K562 (cell line): ENCODE data around the gene HELZ2. TPM values are rescaled to one million over a fixed set of nuclear protein-coding genes. Genes with fewer than 3 reads are reported as not detected.
A peak's percentile ranks its signal among the peaks of the same experiment; 100 is the strongest.

Experiments used
- BCLAF1 ChIP-seq, 2 experiments: fragments of 450-650 bp in 1 of 2; IDR thresholded peaks; 2 replicates each; pipeline ENCODE4 v1.6.1; 2011 to 2017; ENCODE audit warnings: low read depth in 2 of 2, antibody characterized with exemption in 1 of 2, borderline replicate concordance in 1 of 2, low read length in 1 of 2, mild to moderate bottlenecking in 1 of 2, mixed read lengths in 1 of 2; ENCODE audit not compliant: control insufficient read depth in 1 of 2
- EGR1 ChIP-seq: fragments of 450-650 bp; conservative IDR thresholded peaks from 2 replicates; pipeline ENCODE4 v1.6.1; 2017; ENCODE audit warnings: mild to moderate bottlenecking
- HBP1 ChIP-seq: fragments of 450-650 bp; formaldehyde crosslinking; IDR thresholded peaks from 2 replicates; pipeline ENCODE4 v1.4.0; 2022; ENCODE audit warnings: missing genetic modification characterization
- MAZ ChIP-seq, 2 experiments: fragments of 450-650 bp in 1 of 2; sonication (generic) in 1 of 2; formaldehyde crosslinking; IDR thresholded peaks in 1 of 2; conservative IDR thresholded peaks in 1 of 2; 2 replicates each; pipeline versions ENCODE4 v1.4.0 to v1.5.0; 2020; ENCODE audit warnings: mild to moderate bottlenecking in 1 of 2, missing genetic modification reagents in 1 of 2
- MNT ChIP-seq, 2 experiments: fragments of 450-650 bp; conservative IDR thresholded peaks; 2 replicates each; pipeline ENCODE4 v1.6.1; 2017; ENCODE audit warnings: mild to moderate bottlenecking in 2 of 2, moderate library complexity in 2 of 2
- NCOR1 ChIP-seq: fragments of 450-650 bp; IDR thresholded peaks from 2 replicates; pipeline ENCODE4 v1.6.1; 2016; ENCODE audit warnings: mild to moderate bottlenecking, moderate library complexity
- PML ChIP-seq: IDR thresholded peaks from 2 replicates; pipeline ENCODE4 v1.6.1; 2012; ENCODE audit warnings: low read length, inconsistent platforms
- POLR3G ChIP-seq: IDR thresholded peaks from 2 replicates; pipeline ENCODE4 v1.6.1; 2011; ENCODE audit not compliant: insufficient read length, insufficient replicate concordance; ENCODE audit errors: extremely low read depth
- PRDM10 ChIP-seq: fragments of 450-650 bp; IDR thresholded peaks from 2 replicates; pipeline ENCODE4 v1.6.1; 2018; ENCODE audit not compliant: partially characterized antibody
- RFX1 ChIP-seq: fragments of 450-650 bp; IDR thresholded peaks from 2 replicates; pipeline ENCODE4 v1.6.1; 2016; ENCODE audit warnings: mild to moderate bottlenecking, moderate library complexity
- TCF15 ChIP-seq: fragments of 250-450 bp; sonication (Bioruptor Pico); IDR thresholded peaks from 2 replicates; pipeline ENCODE4 v1.8.0; 2022; ENCODE audit warnings: moderate library complexity, mild to moderate bottlenecking, inconsistent platforms
- TEAD4 ChIP-seq, 2 experiments: sonication (generic) in 1 of 2; formaldehyde crosslinking in 1 of 2; IDR thresholded peaks; 2 replicates each; pipeline versions ENCODE4 v1.6.1 to v1.8.0; 2012 to 2022; ENCODE audit warnings: borderline replicate concordance in 1 of 2, inconsistent platforms in 1 of 2, low read length in 1 of 2, mild to moderate bottlenecking in 1 of 2, missing genetic modification reagents in 1 of 2
- TRIM28 ChIP-seq: fragments of 450-650 bp; IDR thresholded peaks from 2 replicates; pipeline ENCODE4 v1.6.1; 2017
- ZBTB26 ChIP-seq: fragments of 450-650 bp; formaldehyde crosslinking; IDR thresholded peaks from 2 replicates; pipeline ENCODE4 v1.4.0; 2022; ENCODE audit warnings: missing genetic modification characterization
- polyA plus RNA-seq, 8 experiments: library from polyadenylated mRNA; depleted of rRNA in 4 of 8; stranded (reverse) in 5 of 8; unstranded in 3 of 8; fragments of >200 nt; fragmentation: Nextera tagmentation in 2 of 8; fragmentation: Illumina TruSeq in 1 of 8; extraction: Ambion mirVana in 2 of 8; extraction: Trizol in 1 of 8; gene quantifications; 2 replicates each; pipeline versions ENCODE4 v1.2.1 to v1.2.3, GENCODE V29; 2011 to 2014; ENCODE audit warnings: inconsistent platforms in 1 of 8, missing spikeins in 1 of 8
- total RNA-seq, 7 experiments: library from RNA; depleted of rRNA in 6 of 7; stranded (reverse); fragments of >200 nt in 6 of 7; fragmentation: Illumina TruSeq in 2 of 7; extraction: Trizol in 2 of 7; gene quantifications; 2 replicates each; pipeline versions ENCODE4 v1.2.1 to v1.2.3, GENCODE V29; 2011 to 2021; ENCODE audit warnings: low replicate concordance in 1 of 7

The HELZ2 gene
- total and polyA plus RNA-seq, 9 of the 15 experiments (the other 6 are each of a cell fraction or from before 2014, with no cell fraction given), result 0.03 to 7.8 (median 2.9) TPM; not detected in 1

GRCh38 chr20:63537525-63538203, 36.4 kb downstream of the HELZ2 start (continued):
- TF ChIP-seq BCLAF1 (IDR thresholded peaks at IDR 0.05; ENCODE audit: borderline replicate concordance in 1 of 2, control insufficient read depth in 1 of 2, low read depth in 2 of 2, low read length in 1 of 2), result no peak
- TF ChIP-seq MNT (conservative IDR thresholded peaks at IDR 0.05), result 0 out of 4 replicates have a peak, but pooled peaks of 1 of the 2 experiments have one; percentile 27
- no peak for TF ChIP-seq HBP1 (CRISPR knock-in tag)
- TF ChIP-seq TCF15 (CRISPR knock-in tag), result no peak
- no peak for TF ChIP-seq TRIM28
- TF ChIP-seq PRDM10, result peak; percentile 53
- no peak for TF ChIP-seq RFX1
- no peak for TF ChIP-seq POLR3G
- no peak for TF ChIP-seq ZBTB26
- TF ChIP-seq EGR1, result no peak; the same call in 1 of the 2 replicates
- no peak for TF ChIP-seq TEAD4 (IDR thresholded peaks at IDR 0.05; ENCODE audit: low read length)
- TF ChIP-seq TEAD4 (CRISPR knock-in tag; IDR thresholded peaks at IDR 0.05; ENCODE audit: borderline replicate concordance), result no peak
- peak; percentile 97 to 99 for TF ChIP-seq MAZ (CRISPR knock-in tag; conservative IDR thresholded peaks at IDR 0.05 in 1 of 2, IDR thresholded peaks at IDR 0.05 in 1 of 2)
- TF ChIP-seq PML, result no peak
- no peak for TF ChIP-seq NCOR1
